ENCODE results near the gene TSPEAR. TPM values are rescaled to one million over a fixed set of nuclear protein-coding genes. Genes with fewer than 3 reads are reported as not detected.

The TSPEAR gene
- total RNA-seq, 1 experiment from 2014 or later: not detected

DNA sequence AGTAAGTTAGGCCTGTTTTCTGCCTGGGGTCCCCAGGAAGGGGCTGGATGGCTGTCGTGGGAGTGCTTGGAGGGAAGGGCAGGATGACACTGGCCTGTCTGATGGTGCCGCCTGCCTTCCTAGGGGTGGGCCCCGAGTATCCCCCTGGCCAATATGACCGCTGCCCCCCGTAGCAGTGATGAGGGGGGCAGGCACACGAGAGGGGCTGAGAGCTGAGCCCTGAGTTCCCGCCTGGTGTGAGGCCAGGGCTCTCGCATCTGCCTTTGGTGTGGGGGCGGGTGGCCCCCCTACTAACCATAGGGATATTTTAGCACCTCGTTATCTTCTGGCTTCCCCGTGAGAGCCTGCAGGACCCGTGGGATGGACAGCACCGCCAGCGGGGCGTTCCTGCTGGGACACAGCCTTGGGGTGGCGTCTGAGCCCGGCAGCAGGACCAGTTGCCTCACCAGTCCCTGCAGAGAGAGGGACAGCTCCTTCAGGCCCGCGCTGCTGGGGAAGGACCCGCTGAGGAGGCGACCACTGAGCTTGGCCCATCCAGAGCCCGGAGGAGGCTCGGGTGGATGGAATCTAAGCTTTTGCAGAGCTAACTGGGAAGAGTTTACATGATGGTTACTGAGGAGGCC is 181.8 kb downstream of the TSPEAR start:
- H3K27ac ChIP-seq (ENCODE audit: low read length): no peak overlapping the region

DNA sequence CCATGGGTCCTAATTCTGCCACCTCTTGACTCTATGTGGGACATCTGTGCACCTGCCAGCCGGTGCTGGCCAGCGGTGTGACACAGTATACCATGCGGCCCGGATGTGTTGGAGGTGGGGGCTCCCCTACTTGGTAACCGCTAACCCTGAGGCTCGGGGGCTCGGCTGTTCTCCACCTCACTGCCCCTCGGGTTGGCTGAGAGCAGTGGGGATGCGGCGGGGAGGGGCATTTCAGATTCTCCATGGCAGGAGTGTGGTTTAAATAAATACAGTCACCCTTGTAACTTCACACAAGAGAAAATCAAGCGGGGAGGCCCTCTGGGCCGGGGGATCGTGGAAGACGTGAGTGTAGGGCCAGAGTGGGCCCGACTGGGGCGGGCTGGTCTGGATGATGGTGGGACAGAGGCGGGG is 182.4 kb downstream of the TSPEAR start:
- in situ Hi-C loops (cut with HindIII; ENCODE audit: low pct_unique_long_range_greater_than_20kb, low sequenced_read_pairs) (no loop called here), intact Hi-C loops (cut with micrococcal nuclease; ENCODE audit: unreplicated experiment) (no loop called here)
- H3K4me1 ChIP-seq (ENCODE audit: control insufficient read depth, insufficient read depth, low read length): no peaks in the 10 kb centered on the region
- DNase-seq (ENCODE audit: low read depth, low spot score) (no peak), ATAC-seq (no peak)
- H3K27me3 ChIP-seq (ENCODE audit: control insufficient read depth, insufficient read depth, low read length): no peaks in the 10 kb centered on the region
- no peak overlapping the region for H3K27ac ChIP-seq (ENCODE audit: low read length)
- no peak overlapping the region for H3K4me3 ChIP-seq (ENCODE audit: low read depth in 2 of 2, low read length in 2 of 2)
- POLR2A ChIA-PET: no interaction called here
- no TSS peak for BruUV-seq (replicated peaks)
- CTCF ChIA-PET: interaction anchor here (0.6 kb wide), 1 partner anchor 98 kb away, joined by 10 read pairs; the partner anchor contains the start of gene KRTAP10-9
- no peak for TF ChIP-seq POLR2AphosphoS5 (IDR thresholded peaks at IDR 0.05; ENCODE audit: low read depth, low read length)
- TF ChIP-seq, protein P1, sequence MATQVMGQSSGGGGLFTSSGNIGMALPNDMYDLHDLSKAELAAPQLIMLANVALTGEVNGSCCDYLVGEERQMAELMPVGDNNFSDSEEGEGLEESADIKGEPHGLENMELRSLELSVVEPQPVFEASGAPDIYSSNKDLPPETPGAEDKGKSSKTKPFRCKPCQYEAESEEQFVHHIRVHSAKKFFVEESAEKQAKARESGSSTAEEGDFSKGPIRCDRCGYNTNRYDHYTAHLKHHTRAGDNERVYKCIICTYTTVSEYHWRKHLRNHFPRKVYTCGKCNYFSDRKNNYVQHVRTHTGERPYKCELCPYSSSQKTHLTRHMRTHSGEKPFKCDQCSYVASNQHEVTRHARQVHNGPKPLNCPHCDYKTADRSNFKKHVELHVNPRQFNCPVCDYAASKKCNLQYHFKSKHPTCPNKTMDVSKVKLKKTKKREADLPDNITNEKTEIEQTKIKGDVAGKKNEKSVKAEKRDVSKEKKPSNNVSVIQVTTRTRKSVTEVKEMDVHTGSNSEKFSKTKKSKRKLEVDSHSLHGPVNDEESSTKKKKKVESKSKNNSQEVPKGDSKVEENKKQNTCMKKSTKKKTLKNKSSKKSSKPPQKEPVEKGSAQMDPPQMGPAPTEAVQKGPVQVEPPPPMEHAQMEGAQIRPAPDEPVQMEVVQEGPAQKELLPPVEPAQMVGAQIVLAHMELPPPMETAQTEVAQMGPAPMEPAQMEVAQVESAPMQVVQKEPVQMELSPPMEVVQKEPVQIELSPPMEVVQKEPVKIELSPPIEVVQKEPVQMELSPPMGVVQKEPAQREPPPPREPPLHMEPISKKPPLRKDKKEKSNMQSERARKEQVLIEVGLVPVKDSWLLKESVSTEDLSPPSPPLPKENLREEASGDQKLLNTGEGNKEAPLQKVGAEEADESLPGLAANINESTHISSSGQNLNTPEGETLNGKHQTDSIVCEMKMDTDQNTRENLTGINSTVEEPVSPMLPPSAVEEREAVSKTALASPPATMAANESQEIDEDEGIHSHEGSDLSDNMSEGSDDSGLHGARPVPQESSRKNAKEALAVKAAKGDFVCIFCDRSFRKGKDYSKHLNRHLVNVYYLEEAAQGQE (IDR thresholded peaks at IDR 0.05; ENCODE audit: insufficient read depth in 1 of 2, low read depth in 2 of 2, low read length in 1 of 2): no peak
- TF ChIP-seq TCF7L2 (IDR thresholded peaks at IDR 0.05; ENCODE audit: low read depth, low read length): no peak
- no peak for TF ChIP-seq SIN3A (IDR thresholded peaks at IDR 0.05; ENCODE audit: borderline replicate concordance, insufficient read depth, low read depth, low read length)
- TF ChIP-seq, protein P2, sequence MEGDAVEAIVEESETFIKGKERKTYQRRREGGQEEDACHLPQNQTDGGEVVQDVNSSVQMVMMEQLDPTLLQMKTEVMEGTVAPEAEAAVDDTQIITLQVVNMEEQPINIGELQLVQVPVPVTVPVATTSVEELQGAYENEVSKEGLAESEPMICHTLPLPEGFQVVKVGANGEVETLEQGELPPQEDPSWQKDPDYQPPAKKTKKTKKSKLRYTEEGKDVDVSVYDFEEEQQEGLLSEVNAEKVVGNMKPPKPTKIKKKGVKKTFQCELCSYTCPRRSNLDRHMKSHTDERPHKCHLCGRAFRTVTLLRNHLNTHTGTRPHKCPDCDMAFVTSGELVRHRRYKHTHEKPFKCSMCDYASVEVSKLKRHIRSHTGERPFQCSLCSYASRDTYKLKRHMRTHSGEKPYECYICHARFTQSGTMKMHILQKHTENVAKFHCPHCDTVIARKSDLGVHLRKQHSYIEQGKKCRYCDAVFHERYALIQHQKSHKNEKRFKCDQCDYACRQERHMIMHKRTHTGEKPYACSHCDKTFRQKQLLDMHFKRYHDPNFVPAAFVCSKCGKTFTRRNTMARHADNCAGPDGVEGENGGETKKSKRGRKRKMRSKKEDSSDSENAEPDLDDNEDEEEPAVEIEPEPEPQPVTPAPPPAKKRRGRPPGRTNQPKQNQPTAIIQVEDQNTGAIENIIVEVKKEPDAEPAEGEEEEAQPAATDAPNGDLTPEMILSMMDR (IDR thresholded peaks at IDR 0.05): no peak
- H3K36me3 ChIP-seq (ENCODE audit: control insufficient read depth, insufficient read depth, low read length): no peaks in the 10 kb centered on the region
- H3K9me3 ChIP-seq (ENCODE audit: control insufficient read depth, insufficient read depth, low read depth, low read length): no peaks in the 10 kb centered on the region

More for the DNA sequence above, 181.8 kb downstream of the TSPEAR start:
- H3K4me1 ChIP-seq (ENCODE audit: control insufficient read depth, insufficient read depth, low read length): no peaks in the 10 kb centered on the region
- ChIA-PET CTCF (interaction anchor here (0.6 kb wide), 1 partner anchor 97 kb away, joined by 10 read pairs; the partner anchor contains the start of gene KRTAP10-9), POLR2A (no interaction called here)
- no peak overlapping the region for H3K4me3 ChIP-seq (ENCODE audit: low read depth in 2 of 2, low read length in 2 of 2)
- ATAC-seq (no peak), DNase-seq (ENCODE audit: low read depth, low spot score) (no peak)
- no peak for TF ChIP-seq TCF7L2 (IDR thresholded peaks at IDR 0.05; ENCODE audit: low read depth, low read length)
- TF ChIP-seq, protein P1 (IDR thresholded peaks at IDR 0.05; ENCODE audit: insufficient read depth in 1 of 2, low read depth in 2 of 2, low read length in 1 of 2): no peak
- TF ChIP-seq SIN3A (IDR thresholded peaks at IDR 0.05; ENCODE audit: borderline replicate concordance, insufficient read depth, low read depth, low read length): no peak
- TF ChIP-seq, protein P2 (IDR thresholded peaks at IDR 0.05): no peak
- TF ChIP-seq POLR2AphosphoS5 (IDR thresholded peaks at IDR 0.05; ENCODE audit: low read depth, low read length): no peak
- BruUV-seq (replicated peaks): no TSS peak
- no peaks in the 10 kb centered on the region for H3K27me3 ChIP-seq (ENCODE audit: control insufficient read depth, insufficient read depth, low read length)
- H3K9me3 ChIP-seq (ENCODE audit: control insufficient read depth, insufficient read depth, low read depth, low read length): no peaks in the 10 kb centered on the region
- in situ Hi-C loops (cut with HindIII; ENCODE audit: low pct_unique_long_range_greater_than_20kb, low sequenced_read_pairs) (no loop called here), intact Hi-C loops (cut with micrococcal nuclease; ENCODE audit: unreplicated experiment) (no loop called here)
- H3K36me3 ChIP-seq (ENCODE audit: control insufficient read depth, insufficient read depth, low read length): no peaks in the 10 kb centered on the region
